Mucosa of stomach (tissue), 1 donor: Measurements from ENCODE around the gene DLG1.
"Not testable (repeated sequence)": the region's sequence is repeated elsewhere in the genome, so short reads cannot be mapped to it uniquely, and the experiment has no call there.

Experiments
- H3K27me3 ChIP-seq: one replicate; pipeline ENCODE4 v1.7.0; 2013; ENCODE audit warnings: mild to moderate bottlenecking, low read length; ENCODE audit not compliant: control insufficient read depth, insufficient read depth
- H3K36me3 ChIP-seq: one replicate; pipeline ENCODE4 v1.7.0; 2013; ENCODE audit warnings: low read length; ENCODE audit not compliant: control insufficient read depth, insufficient read depth
- H3K4me1 ChIP-seq: one replicate; pipeline ENCODE4 v1.7.0; 2013; ENCODE audit warnings: mild to moderate bottlenecking, low read length; ENCODE audit not compliant: control insufficient read depth, insufficient read depth
- H3K4me3 ChIP-seq: one replicate; pipeline ENCODE4 v1.7.0; 2013; ENCODE audit warnings: low read length
- H3K9ac ChIP-seq: one replicate; pipeline ENCODE4 v1.7.0; 2013; ENCODE audit warnings: mild to moderate bottlenecking, low read length, moderate library complexity
- H3K9me3 ChIP-seq: one replicate; pipeline ENCODE4 v1.7.0; 2013; ENCODE audit warnings: mild to moderate bottlenecking, low read length, moderate library complexity; ENCODE audit not compliant: control insufficient read depth
- donor health status: Pancreatic carcinoma.

The DLG1 gene

DNA sequence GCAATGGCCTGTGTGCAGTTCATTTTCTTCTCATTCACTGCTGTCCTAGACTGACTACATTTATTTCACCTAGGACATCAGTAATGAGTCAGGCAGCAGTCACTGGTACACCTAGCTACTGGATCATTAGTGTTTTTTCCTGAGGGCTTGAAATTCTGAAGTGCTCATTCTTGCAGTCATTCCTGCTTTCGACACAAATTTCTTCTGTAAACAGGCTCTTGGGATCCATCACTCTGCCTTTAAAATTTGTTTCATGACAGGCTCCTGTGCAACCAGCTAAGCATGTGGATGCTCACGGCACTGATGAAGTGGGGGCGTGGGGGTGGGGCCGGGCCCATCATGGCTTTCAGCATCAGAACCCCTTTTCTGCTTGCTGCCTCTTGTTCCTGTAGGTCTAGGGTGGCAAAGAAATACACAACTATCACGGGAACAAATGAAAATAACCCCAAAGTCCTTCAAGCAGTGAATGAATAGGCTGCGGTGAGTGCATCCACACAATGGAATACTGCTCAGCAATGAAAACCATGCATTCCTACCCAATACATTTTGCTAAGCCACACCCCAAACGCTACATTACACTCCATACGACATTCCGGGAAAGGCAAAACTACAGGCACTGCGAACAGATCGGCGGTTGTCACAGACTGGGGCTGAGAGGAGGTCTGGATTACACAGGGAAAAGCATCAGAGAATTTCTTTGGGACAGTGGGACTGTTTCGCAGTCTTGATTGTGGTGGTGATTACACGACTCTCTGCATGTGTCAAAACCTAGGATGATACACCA, 259.5 kb downstream of the DLG1 start:
- Histone ChIP-seq H3K9ac (no peak overlapping the region), H3K4me1 (no peaks in the 10 kb centered on the region), H3K27me3 (no peaks in the 10 kb centered on the region), H3K36me3 (no peaks in the 10 kb centered on the region), H3K9me3 (no peaks in the 10 kb centered on the region), H3K4me3 (no peak overlapping the region)

DNA sequence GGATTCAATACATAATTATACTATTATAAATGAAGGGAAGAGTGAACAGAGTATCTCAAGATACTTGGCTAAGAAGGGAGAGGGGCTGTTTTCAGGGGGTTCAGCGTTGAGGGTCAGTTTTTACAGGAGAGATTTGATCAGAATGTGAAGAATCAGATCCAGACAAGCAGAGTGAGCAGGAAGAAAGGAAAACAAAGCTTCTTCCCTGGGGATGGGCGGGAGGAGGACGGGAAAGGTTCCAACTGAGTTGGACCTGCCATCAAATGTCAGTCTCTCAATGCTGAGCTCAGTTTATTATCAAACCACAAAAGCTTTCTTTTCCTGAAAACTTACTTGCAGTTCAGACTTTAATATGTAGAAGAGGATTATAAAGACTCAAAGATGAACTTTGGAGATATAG, 262.8 kb downstream of the DLG1 start:
- Histone ChIP-seq H3K9ac (no peak overlapping the region), H3K4me3 (no peak overlapping the region), H3K36me3 (no peaks in the 10 kb centered on the region), H3K27me3 (peaks cover 5% of the 10 kb centered on the region), H3K4me1 (peaks cover 7% of the 10 kb centered on the region), H3K9me3 (no peaks in the 10 kb centered on the region)

DNA sequence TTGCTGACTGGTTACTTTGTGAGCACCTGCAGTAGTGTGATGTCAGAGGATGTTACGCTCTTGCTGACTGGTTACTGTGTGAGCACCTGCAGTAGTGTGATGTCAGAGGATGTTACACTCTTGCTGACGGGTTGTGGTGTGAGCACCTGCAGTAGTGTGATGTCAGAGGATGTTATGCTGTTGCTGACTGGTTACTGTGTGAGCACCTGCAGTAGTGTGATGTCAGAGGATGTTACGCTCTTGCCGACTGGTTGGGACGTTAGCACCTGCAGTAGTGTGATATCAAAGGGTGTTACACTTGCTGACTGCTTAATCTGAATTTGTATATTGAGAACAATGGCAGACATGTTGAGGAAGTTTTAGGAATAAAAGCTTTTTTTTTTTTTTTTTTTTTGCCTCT, 263.6 kb downstream of the DLG1 start:
- not testable (repeated sequence) for H3K4me3 ChIP-seq, H3K9ac ChIP-seq, H3K27me3 ChIP-seq, H3K36me3 ChIP-seq, H3K9me3 ChIP-seq
- H3K4me1 ChIP-seq, result peaks cover 14% of the 10 kb centered on the region

DNA sequence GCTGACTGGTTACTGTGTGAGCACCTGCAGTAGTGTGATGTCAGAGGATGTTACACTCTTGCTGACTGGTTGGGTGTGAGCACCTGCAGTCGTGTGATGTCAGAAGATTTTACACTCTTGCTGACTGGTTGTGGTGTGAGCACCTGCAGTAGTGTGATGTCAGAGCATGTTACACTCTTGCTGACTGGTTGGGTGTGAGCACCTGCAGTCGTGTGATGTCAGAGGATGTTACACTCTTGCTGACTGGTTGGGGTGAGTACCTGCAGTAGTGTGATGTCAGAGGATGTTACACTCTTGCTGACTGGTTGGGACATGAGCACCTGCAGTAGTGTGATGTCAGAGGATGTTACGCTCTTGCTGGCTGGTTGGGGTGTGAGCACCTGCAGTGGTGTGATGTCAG, 264.6 kb downstream of the DLG1 start:
- Histone ChIP-seq H3K27me3 (peaks cover 17% of the 10 kb centered on the region), H3K4me1 (peaks cover 24% of the 10 kb centered on the region)
- H3K9me3 ChIP-seq, H3K4me3 ChIP-seq, H3K9ac ChIP-seq, H3K36me3 ChIP-seq: not testable (repeated sequence)

DNA sequence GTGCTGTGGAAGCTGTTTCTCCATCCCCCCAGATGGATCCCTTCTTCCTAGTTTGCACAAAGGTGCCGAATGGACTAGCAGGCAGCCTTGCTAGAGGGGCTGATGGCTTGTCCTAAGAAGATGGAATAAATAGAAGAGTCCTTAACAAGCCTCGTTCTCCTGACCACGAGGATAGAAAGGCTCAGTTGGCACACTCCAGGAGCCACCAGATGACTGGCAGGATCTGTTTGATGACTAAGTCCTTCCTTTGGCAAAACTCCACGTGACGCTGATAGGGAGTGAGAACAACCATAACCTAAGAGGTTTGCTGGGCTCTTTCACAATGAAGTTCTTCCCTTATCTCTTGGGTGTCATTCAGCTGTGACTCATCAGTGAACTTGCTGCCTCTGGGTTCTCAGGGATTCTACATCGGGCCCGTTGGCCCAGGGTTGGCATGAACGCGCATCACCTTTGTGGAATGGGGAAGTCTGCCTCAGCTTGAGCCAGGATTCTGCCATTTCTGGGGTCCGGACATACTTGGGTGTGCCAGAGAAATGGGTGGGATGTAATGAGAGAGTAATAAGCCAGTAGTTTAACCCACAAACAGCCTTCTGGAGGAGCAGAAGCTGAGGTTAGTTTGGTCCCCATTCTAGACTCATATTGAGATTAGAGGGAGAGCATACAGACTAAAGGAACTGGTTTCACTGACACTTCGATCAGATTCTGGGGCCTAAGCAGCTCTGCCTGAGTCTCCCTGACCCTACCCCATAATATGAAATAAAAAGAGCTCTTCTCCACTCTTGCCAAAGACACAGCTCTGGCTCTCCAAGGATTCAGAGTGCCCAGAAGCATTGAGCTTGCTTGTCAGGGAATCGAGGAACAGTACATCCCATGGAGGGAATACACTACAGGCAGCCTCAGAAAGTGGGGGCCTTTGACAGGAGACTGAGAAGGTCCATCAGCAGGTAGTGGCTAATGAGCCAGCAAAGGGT, 266.8 kb downstream of the DLG1 start:
- H3K4me3 ChIP-seq, result no peak overlapping the region
- H3K4me1 ChIP-seq, result peaks cover 27% of the 10 kb centered on the region
- peaks cover 17% of the 10 kb centered on the region for H3K27me3 ChIP-seq
- H3K9me3 ChIP-seq, result no peaks in the 10 kb centered on the region
- H3K36me3 ChIP-seq, result no peaks in the 10 kb centered on the region
- H3K9ac ChIP-seq, result no peak overlapping the region

DNA sequence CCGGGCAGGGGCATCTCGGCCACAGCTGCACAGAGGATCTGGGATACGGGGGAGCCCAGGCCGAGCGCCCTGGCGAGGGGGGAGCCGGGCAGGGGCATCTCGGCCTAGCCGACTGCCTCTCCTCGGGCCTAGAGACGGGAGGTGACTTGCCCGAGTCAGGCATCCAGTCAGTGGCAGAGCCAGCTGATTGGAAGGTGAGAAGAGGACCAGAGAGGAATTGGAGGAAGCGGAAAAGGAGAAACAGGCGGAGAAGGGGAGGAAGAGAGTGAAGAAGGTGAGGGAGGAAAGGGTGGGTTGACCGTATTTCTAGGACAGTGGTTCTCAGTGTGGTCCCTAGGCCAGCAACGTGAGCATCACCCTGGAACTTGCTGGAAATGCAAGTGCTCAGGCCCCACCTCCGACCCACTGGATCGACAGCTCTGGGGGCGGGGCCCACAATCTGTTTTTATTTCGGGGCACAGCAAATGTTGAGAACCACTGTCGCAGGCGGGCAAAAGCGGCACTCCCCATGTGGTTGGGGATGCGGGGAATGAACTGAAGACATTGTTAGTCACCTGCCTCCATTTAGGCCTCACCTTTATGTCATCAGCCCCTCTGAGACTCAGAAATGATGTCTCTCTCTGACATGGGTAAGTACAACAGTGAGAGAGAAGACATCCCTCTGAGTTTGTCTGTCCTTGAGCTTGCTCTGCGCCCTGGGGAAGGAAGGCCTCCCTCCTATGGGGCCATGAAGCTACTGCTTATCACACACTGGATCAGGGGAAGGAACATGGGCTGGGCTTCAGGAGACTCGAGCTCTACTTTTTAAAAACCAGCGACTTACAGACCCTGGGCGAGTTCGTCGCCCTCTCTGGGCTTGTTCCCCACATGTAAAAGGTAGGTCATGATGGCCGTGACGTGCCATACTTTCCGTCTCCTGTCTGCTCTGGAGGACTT, 267.8 kb downstream of the DLG1 start:
- H3K4me1 ChIP-seq, result peaks cover 27% of the 10 kb centered on the region

DNA sequence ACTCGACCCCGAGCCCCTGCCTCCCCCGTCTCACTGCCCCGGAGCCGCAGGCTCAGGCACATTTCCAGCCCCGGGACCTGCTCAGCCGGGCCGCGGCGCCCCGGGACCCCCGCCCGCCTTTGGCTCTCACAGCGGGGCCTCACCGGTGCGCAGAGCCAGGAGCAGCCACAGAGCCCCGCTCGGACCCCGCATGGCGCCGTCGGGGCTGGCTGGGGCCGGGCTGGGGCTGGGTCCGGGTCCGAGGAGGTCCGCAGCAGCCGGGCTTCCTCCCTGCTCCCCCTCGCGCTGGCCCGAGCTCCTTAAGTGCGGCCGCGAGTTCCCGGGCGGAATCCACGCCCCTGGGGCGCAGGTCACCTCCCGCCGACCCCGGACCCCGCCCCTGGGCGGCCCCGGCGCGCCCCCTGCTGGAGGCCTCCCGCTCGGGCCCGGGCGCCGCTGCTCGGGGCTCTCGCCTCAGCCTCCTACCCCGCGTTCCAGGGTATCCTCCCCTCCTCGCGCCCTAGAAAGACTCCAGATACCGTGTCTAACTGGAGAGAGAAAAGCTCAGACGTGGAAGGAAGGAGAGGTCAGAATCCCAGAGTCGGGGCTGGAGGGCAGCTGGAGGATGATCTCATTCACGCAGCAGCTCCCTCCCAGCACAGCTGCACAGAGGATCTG, 268.8 kb downstream of the DLG1 start, which contains the start of gene MELTF:
MELTF (minus strand) TSS at position 307 of the 657 bp plus-strand sequence; CDS start at position 192, 115 bp downstream.
- peaks cover 17% of the 10 kb centered on the region for H3K27me3 ChIP-seq
- no peaks in the 10 kb centered on the region for H3K36me3 ChIP-seq
- peaks cover 27% of the 10 kb centered on the region for H3K4me1 ChIP-seq
- H3K9me3 ChIP-seq, result no peaks in the 10 kb centered on the region
- H3K4me3 ChIP-seq, result no peak within 1 kb of the TSS
- H3K9ac ChIP-seq, result peak within 1 kb of the TSS; percentile 15

More for the DNA sequence above, 267.8 kb downstream of the DLG1 start:
- H3K4me3 ChIP-seq, result no peak overlapping the region
- H3K27me3 ChIP-seq, result peaks cover 17% of the 10 kb centered on the region
- H3K36me3 ChIP-seq, result no peaks in the 10 kb centered on the region
- no peak overlapping the region for H3K9ac ChIP-seq
- no peaks in the 10 kb centered on the region for H3K9me3 ChIP-seq

DNA sequence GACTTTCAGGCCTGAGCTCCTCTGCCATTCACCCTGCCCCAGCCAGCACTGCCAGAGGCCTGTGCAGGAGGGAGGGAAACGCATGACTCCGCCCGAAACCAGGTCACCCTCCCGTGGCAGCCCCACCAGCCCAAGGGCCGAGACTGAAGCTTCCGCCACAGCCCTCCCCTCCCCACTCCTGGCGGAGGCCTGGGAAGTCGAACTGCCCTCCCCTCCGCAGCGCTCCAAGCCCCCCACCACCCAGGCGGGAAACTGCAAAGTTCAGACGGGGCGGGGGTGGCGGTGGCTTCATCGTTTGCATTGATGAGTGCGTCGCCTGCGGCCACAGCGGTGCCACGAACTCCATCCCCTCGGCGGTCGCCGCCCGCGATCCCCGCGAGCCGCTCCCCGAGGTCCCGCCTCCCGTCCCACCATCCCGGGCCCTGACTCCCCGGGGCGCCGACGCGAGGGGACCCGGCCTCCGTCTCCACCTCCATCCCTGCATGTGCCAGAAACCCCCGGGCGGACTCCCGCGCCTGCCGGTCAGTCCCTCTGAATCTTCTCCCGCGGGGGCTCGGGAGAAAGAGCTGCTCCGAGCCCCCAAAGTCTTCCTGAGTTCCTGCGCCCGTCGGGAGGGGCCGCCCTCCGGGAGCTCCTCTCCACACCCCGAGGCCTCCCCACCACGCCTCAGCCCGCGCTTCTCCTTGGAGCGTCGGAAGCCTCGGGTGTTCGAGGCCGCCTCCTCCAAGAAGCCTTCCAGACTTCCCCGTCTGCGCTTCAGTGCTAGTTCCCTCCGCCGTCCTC, 269.5 kb downstream of the DLG1 start:
- H3K9me3 ChIP-seq, result no peaks in the 10 kb centered on the region
- no peaks in the 10 kb centered on the region for H3K36me3 ChIP-seq
- peak overlapping the region; percentile 15 for H3K9ac ChIP-seq
- peaks cover 17% of the 10 kb centered on the region for H3K27me3 ChIP-seq
- peaks cover 27% of the 10 kb centered on the region for H3K4me1 ChIP-seq
- H3K4me3 ChIP-seq, result no peak overlapping the region

DNA sequence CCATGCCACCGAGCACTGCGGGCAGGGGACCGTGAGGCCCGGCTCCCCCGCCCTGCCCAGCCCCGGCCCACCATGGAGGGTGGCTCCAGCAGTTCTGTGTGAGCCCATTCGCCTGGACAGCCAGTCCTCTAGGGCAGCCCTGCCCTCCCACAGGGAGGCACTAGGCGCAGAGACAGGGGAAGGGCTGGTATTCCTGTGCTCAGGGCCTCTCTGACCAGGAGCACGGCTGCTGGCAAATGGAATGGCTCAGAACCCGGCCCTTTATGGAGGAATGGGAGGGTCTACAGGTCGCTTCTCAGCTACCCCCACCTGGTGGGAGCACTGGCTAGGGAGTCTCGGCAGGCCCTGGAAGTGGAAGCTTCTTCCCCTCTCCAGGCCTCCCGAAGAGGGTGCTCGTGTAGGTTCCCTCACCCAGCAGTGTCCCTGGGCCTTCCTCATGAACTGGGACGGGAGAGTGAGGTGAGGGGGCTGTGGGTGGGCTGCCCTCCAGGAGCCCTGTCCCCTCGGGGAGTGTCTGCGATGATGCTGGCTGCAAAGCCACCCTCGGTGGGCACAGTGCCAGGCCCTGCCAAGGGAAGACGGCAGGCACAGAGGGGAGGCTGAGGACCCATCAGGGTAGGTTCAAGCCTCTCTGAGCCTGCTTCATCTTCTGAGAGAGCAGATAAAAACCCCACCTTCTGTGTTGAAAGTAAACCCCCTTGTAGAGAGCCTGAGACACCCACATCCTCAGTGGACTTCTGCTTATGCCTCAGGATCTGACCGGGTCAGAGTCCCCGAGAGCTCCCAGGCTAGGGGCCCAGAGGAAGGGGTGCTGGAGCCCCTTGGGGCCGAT, 270.3 kb downstream of the DLG1 start:
- no peak overlapping the region for H3K4me3 ChIP-seq
- no peak overlapping the region for H3K9ac ChIP-seq
- H3K9me3 ChIP-seq, result no peaks in the 10 kb centered on the region
- no peaks in the 10 kb centered on the region for H3K36me3 ChIP-seq
- H3K27me3 ChIP-seq, result peaks cover 24% of the 10 kb centered on the region
- H3K4me1 ChIP-seq, result peaks cover 27% of the 10 kb centered on the region
